ENCODE measurements around the gene SOX6.

SOX6 gene

DNA sequence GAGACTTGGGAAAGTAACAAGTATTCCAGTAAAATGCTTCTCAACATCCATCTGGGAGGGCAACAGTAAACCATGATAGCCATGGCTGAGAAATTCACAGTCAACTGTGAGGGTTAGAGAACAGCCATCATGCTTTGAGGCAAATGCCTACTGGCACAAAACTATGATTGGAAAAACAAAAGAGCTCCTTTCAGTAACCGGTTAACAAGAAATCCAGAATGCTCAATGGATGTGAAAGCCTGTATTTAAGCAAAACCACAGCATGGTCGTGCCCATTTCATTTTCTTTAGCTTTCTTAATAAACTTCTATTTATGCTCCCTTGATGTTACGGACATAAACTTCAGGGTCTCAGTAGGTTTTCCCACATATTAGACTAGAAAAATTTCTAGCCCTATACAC, 139.5 kb downstream of the SOX6 start:
- no peak overlapping the region for H3K27ac ChIP-seq
- no peak for DNase-seq (ENCODE audit: low read depth, low spot score)

DNA sequence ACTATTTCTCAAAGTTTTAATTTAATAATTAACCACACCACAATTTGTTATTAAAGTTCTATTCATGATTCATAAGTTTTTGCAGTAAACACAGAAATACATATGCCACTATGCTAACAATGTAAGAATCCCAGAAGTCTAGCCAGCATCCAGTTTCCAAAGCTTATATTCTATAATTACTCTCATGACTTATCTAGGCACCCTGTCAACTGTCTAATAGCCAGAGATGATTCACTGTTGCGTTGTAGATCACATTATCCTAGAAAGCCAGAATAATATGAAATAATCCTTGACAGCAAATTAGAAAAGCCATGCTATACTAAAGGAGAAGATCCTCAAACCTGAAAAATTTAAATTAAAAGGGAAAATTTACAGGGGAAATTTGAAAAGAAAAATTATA, 141.0 kb downstream of the SOX6 start:
- H3K27ac ChIP-seq, result no peak overlapping the region
- no peak for DNase-seq (ENCODE audit: low read depth, low spot score)

DNA sequence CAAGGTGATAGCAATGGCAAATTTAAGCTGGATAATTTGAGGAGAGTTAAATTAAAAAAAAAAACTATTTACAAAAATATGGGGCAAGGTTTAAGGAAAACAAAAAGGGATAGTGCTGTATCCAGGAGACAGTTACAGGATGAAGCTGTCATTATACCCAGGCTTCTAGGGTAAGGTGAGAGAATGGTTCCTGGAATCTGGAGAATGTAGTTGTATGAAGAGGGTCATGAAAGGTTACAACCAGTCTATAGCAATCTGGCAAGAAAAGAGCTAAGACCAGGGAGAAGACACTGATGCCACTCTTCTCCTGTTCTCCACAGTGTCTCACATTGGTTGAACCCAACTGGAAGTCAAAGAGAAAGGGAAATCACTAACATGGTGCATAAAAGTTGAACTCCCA, 144.9 kb downstream of the SOX6 start:
- no peak overlapping the region for H3K27ac ChIP-seq
- DNase-seq (ENCODE audit: low read depth, low spot score), result no peak

DNA sequence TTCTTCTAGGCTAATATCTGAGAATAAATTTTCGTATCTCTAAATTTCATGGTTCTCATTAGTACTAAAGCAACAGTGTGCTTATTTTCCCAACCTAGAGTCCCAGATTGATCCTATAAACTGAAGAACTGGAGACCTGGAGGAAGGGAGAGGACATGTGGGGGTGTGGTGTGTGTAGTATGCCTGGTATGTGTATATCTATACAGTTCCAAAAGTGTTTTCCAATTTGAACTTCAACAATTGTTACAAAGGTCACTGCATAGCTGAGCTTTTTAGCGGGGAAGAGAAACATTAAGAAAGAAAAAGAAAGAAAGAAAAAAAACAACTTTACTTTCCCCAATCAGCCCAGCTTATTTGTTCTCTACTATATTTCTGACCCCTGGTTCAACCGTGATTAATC, 152.1 kb downstream of the SOX6 start:
- no peak overlapping the region for H3K27ac ChIP-seq
- DNase-seq (ENCODE audit: low read depth, low spot score), result no peak

DNA sequence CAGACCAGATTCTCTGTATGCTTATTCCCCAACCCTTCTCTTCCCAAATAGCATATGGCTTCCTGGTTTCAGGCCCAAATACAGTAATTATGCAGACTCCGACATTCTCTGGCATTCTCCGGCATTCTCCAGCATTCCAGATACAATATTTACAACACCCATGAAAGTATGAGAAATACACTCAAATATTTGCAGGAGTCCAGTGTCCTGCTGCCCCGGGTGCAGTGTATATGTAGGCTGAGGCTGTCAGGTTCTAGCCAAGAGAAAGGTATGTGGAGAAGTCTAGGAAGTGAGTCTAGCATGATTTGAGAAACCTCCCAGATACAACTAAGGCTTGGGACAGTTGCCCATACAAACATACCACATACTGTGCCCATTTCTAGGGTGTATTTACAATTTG, 160.7 kb downstream of the SOX6 start:
- no peak overlapping the region for H3K27ac ChIP-seq
- no peak for DNase-seq (ENCODE audit: low read depth, low spot score)

DNA sequence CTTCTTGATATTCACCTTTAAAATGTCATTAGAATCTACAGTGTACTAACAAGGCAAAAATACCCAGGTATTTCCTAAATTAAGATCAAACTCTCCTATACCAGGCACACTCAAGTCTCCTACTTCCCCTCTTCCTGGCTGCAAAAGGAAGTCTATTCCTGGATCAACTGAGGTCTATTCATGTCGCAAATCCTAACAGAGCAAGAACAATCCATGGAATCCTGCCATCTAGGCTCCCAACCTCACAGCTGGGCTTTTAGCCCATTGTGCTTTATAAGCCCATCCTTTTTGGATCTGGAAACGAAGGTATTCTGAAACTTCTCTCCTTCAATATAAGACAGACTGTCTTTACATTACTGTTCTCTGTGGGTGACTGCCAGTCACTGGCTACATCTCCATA, 161.8 kb downstream of the SOX6 start:
- DNase-seq (ENCODE audit: low read depth, low spot score), result no peak
- no peak overlapping the region for H3K27ac ChIP-seq

DNA sequence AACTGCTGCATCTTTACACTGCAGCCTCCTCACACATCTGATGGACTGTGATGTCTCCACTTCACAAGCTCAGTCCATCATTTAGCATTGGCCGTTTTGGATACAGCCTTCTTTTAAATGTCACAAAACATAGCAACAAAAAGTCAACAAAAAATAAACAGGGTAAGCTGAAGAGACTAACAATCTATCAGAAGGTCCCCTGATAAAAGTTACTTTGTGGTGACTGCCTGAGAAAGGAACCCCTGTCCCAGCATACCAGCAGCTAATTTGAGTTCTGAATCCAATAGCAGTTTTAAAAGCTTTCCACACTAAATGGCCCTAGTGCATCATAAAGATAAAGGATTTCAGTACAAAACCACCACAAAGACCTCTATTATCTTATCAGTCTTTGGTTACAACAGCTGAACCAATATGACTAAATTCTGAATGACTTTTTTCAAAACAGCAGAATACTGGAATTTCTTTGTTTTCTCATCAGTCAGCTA, 162.4 kb downstream of the SOX6 start:
- H3K27ac ChIP-seq, result no peak overlapping the region
- no peak for DNase-seq (ENCODE audit: low read depth, low spot score)

DNA sequence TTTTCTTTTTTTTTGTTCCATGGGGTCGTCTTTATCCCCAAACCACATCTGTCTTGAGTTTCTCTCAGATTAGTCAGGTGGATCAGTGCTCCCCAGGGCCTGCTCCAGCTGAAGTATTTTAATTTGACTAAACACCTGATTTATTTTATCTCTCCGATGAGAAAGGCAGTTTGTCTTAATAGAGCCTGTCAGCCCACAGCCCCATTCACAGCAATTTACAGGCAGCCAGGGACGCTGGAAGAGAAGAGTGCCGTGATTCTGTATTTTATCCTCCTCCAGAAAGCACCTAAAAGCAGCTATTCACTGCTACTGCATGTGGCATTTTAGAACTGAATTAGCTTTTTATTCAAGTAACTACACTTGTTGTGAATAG, 164.5 kb downstream of the SOX6 start:
- no peak overlapping the region for H3K27ac ChIP-seq
- DNase-seq (ENCODE audit: low read depth, low spot score), result no peak

DNA sequence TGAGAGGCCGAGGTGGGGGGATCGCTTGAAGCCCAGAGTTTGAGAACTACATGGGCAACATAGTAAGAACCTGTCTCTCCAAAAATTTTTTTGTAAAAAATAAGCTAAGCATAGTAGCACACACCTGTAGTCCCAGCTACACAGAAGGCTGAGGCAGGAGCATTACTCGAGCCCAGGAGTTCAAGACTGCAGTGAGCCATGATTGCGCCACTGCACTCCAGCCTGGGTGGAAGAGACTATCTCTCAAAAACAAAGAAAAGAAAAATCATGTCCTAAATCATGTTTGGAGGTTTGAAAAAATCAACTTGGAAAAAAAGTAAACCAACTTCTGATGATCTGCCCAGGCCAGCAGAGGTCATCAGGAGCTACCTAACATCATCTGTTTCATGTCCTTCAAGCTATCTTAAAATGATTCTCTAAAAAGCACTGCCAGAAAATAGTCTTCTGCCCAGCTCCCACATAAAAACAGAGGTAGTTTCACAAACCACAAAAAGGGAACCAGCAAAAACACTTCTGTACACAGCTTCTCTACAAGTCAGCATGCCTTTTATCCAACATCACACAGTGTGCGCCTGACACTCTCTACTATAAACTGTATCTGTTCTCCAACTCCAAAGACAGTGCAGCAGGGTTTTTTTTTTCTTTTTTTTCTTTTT, 165.0 kb downstream of the SOX6 start:
- no peak overlapping the region for H3K27ac ChIP-seq
- DNase-seq (ENCODE audit: low read depth, low spot score), result no peak

DNA sequence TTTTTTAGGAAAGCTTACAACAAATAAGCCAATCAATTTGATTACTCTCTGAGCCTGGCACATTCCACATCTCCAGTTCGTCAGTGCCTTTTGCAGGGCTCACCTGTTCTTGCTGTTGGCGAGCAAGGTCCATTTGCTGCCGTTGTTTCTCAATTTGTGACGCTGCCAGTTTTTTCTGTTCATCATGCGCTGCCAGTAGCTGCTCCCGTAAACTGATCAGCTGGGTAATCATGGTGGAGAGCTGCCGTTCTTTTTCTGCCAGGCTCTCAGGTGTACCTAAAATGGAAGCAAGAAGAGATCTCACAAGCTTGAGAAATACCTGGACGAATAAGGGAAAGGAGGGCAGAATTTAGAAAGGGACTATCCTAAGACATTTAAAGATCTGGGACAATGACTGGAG, 169.7 kb downstream of the SOX6 start:
- no peak overlapping the region for H3K27ac ChIP-seq
- DNase-seq (ENCODE audit: low read depth, low spot score), result no peak

DNA sequence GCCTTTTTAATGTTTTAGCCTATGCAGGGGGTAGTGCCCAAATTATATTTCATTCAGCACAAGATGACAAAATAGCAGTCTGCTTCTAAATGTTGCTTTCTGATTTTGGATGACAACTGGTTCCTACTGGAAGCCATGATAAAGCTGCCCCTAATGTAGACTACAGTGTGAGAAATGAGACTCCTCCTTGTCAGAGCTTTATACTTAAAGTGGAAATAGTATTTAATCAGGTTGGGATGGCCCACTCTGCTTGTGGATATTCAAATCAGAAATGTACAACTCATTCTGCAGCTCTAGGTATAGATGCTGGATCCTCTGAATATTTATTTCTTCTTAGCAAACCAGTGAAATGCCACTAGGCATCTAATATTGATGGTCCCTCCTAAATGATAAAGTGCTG, 171.3 kb downstream of the SOX6 start:
- DNase-seq (ENCODE audit: low read depth, low spot score), result no peak
- no peak overlapping the region for H3K27ac ChIP-seq

DNA sequence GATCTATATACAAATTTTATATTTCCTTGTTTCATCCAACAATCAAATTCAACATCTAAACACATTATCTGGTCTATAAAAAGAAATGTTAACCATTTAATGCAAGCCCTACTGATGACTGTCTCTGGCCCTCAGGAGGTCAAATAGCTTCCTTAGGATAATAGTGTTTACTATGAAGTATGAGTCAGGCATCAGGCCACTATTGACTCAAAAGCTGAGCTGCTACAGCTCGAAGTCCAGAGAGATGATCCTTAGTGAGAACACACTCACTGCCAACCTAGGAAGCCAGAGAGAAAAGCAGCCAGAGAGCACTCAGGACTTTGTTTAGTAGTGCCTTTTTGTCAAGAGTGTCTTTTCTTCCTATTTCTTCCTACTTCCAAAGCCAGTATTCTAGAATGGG, 171.8 kb downstream of the SOX6 start:
- no peak overlapping the region for H3K27ac ChIP-seq
- DNase-seq (ENCODE audit: low read depth, low spot score), result peak; percentile 55

DNA sequence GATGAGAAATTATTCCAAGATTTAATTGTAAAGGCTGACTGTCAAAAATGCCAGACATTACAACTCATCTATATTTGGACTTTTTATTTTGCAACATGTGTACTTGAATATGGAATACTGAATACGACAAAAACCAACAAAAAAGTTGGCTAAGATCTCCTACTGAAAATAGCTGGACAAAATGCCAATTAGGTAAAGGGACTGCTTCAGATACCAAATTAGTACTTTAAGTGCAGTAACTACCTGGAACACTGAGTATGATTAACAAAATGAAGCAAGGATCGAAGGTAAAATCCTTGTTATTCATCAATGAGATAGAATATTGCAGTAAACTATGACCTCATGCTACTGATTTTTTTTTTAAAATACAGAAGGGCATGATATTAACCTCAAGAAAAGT, 173.8 kb downstream of the SOX6 start:
- H3K27ac ChIP-seq, result no peak overlapping the region
- no peak for DNase-seq (ENCODE audit: low read depth, low spot score)

DNA sequence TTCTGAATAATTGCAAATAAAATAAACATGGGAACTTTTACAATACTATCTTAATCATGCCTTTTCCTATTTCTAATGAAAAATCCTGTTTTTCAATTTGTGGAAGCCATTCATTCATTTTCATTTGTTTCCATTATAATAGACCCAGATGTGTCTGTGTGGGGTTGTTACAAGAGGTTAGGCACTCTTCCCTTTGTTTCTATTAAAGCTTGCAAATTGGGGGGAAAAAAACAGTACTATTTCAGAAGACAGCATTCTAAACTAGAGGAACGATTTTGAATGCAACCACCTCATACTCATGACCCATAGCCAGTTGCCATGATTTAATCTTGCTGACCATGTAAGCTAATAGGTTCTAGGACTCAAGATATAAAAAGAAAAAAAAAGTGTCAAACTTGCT, 175.5 kb downstream of the SOX6 start:
- no peak overlapping the region for H3K27ac ChIP-seq
- DNase-seq (ENCODE audit: low read depth, low spot score), result no peak

DNA sequence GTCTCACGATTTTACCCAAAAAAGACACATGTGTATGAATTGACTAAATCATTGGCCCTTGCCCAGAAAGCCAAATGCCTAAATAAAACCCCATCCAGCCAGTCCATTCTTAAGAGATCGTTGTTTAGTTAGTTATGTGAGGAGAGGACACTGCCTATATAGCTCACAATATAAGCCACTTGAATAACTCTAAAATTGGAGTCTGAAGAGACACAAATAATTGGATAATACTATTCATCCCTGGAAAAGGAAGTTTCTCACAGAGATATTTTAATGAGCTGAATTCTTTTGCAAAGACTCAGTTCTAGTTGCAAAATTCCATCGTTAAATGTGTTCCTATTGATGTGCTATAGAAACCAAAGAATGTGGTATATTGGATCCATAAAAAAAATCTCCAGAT, 176.7 kb downstream of the SOX6 start:
- no peak overlapping the region for H3K27ac ChIP-seq
- no peak for DNase-seq (ENCODE audit: low read depth, low spot score)

DNA sequence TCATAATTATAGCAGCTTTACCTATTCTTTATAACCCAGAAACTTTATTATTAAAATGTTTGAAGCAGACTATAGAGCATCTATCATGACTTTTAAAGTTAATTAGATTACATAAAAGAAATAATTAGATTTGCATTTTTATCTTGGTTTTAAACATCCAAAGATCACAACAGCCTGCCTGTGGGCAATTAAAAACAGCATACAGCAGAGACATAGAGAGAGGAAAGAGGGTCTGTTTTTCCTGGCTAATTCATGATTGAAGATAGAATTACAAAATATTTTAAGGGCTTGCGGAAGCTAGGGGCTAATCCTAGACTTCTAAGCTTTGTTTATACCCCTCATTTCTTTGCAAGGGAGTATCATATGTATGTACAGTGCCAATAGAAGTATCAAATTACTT, 178.1 kb downstream of the SOX6 start:
- H3K27ac ChIP-seq, result no peak overlapping the region
- DNase-seq (ENCODE audit: low read depth, low spot score), result no peak

DNA sequence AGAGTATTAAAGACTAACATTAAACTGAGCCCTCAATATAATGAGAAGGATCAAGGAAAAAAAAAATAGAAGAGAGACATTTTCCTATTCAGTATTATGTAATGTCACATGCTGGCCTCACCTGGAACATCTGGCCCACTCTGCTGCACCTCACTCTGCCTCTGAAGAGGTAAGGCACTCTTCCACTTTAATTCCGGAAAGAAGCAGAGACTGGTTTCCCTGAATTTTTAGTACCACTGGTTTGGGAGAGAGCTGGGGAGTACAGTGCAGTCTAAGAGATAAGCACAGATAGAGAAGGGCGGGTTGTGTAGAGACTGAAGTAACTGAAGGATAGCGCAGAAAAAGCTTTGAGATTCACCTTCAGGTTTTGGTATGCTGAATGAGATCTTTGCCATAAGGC, 178.7 kb downstream of the SOX6 start:
- no peak for DNase-seq (ENCODE audit: low read depth, low spot score)
- no peak overlapping the region for H3K27ac ChIP-seq

DNA sequence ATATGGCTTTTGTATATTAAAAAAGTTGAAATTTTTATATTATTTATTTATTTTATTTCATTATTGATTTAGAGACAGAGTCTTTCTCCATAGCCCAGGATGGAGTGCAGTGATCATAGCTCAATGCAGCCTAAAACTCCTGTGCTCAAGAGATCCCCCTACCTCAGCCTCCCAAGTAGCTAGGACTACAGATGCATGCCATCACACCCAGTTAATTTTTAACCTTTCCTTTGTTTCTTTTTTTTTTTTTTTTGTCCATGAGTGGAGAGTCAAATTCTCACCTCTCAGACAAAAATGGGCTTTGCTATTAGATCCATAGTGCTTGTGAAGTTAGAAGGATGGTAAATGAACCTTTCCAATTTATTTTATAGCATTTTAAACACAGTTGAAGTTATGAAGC, 182.5 kb downstream of the SOX6 start:
- DNase-seq (ENCODE audit: low read depth, low spot score), result no peak

DNA sequence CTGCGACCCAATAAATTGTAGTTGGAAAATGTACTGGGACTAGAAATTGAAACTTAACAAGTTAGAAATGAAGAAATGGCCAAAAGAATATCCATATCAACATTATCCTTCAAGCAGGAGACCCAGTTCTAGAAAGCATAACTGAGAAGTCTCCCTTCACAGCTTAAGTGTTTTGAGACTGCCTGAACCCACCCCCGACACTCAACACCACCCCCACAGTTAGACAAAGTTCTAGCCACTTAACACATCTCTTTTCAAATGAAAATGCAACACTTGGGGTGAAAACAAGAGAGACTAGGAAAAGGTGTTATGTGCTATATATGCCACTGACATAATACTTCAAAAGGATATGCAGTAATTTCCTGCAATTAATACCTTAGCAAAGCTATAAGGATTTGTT, 184.5 kb downstream of the SOX6 start:
- DNase-seq (ENCODE audit: low read depth, low spot score), result no peak
- no peak overlapping the region for H3K27ac ChIP-seq

More for the DNA sequence above, 182.5 kb downstream of the SOX6 start:
- H3K27ac ChIP-seq, result no peak overlapping the region

DNA sequence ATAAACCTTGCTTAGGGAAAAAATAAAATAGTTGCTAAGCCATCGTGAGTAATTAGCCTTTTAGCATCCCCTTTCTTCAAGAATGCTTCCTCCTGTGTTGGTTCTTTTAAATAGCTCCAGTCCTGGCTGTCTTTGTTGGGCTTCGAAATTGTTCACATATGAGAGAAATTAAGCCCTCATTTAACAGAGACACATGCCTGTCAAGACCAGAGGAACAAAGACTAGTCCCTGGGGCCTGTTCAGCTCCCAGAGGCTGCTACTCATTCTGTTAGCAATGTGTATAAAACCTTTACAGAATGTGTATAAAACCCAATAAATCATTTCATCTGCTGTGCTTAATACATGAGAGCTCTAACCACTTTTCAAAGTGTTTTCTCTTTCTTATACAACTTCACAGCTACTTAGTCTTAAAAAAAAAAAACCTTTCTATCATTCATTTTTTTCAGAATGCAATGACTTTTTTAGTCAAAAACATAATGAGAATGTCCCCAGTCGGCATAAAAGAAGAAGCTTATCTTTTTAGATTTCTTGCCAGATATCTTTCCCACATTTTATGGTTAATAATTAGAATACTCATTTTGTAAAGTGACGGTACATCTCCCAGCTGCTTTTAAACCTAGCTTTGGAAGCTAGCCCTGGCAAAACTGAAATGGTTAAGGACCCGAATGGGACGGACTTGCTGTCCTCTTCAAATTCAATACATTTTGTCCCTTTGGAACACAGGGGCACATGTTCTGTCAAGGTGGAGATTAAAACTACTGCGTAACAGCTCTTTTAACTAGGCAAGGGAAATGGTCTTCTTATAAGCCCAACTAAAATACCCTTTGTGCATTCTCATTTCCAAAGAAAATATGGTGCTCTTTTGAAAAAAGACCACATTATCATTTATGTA, 186.1 kb downstream of the SOX6 start:
- DNase-seq (ENCODE audit: low read depth, low spot score), result no peak
- no peak overlapping the region for H3K27ac ChIP-seq

DNA sequence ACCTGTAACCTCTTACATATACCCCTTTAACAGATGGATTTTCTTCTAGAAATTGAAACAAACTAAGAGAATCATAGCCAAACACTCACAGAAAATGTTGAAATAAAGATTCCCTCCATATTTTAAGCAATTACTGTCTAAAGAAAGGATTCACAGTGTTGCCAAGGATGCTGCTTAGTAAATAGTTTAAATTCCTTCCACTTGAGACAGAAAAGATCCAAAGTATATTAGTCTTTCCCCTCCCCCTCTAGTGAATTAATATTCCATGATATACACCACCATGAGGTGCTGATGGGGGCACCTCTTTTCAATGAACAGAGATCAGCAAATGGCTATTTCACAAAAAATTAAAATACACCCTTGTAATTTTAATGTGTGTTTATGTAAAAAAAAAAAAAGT, 186.8 kb downstream of the SOX6 start:
- no peak overlapping the region for H3K27ac ChIP-seq
- no peak for DNase-seq (ENCODE audit: low read depth, low spot score)
